ENCODE data around the gene NDEL1. TPM values are rescaled to one million over a fixed set of nuclear protein-coding genes. Genes with fewer than 3 reads are reported as not detected.

The NDEL1 gene
- total and polyA plus RNA-seq, 9 of the 15 experiments (the other 6 are each of a cell fraction or from before 2014, with no cell fraction given): 0.86 to 30.5 (median 22.7) TPM

GRCh38 chr17:8487743-8488142 lies 52.1 kb downstream of the NDEL1 start (continued):
- TF ChIP-seq RFX5 (IDR thresholded peaks at IDR 0.05; ENCODE audit: low read depth, low read length) (no peak), FOXO4 (CRISPR knock-in tag; IDR thresholded peaks at IDR 0.05) (no peak), PRDM10 (IDR thresholded peaks at IDR 0.05; ENCODE audit: partially characterized antibody) (no peak), NR4A1 (CRISPR knock-in tag; IDR thresholded peaks at IDR 0.05) (no peak), NR4A1 (tag; IDR thresholded peaks at IDR 0.05) (no peak), JUND (IDR thresholded peaks at IDR 0.05; ENCODE audit: borderline replicate concordance, low read depth, low read length) (no peak), JUND (tag; IDR thresholded peaks at IDR 0.05; ENCODE audit: borderline replicate concordance, low read depth, low read length) (no peak)

Data from K562 (cell line).